ENCODE results near the gene EXOG.

DNA sequence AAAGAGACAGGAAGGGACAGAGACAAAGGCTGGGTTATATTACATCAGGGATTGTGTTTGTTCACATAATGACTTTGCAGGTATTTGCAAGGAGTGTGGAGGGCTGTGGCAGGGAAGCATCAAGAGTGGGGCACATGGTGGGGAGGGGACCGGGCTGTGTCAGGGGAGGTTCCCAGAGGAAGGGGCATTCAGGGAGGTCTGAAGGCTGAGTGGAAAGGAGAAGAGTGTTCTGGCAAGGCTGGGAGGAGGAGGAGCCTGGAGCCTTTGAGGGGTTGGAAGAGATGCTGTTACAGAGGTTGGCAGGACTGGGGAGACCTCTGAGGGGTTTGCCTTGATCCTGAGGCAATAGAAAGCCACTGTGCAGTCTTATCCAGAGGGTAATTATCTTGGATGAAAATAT, 49.4 kb downstream of the EXOG start:
- TF ChIP-seq, protein P1, sequence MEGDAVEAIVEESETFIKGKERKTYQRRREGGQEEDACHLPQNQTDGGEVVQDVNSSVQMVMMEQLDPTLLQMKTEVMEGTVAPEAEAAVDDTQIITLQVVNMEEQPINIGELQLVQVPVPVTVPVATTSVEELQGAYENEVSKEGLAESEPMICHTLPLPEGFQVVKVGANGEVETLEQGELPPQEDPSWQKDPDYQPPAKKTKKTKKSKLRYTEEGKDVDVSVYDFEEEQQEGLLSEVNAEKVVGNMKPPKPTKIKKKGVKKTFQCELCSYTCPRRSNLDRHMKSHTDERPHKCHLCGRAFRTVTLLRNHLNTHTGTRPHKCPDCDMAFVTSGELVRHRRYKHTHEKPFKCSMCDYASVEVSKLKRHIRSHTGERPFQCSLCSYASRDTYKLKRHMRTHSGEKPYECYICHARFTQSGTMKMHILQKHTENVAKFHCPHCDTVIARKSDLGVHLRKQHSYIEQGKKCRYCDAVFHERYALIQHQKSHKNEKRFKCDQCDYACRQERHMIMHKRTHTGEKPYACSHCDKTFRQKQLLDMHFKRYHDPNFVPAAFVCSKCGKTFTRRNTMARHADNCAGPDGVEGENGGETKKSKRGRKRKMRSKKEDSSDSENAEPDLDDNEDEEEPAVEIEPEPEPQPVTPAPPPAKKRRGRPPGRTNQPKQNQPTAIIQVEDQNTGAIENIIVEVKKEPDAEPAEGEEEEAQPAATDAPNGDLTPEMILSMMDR (IDR thresholded peaks at IDR 0.05; ENCODE audit: low read depth, low read length, poor library complexity, severe bottlenecking), result no peak
- no peak for TF ChIP-seq EZH2phosphoT487 (IDR thresholded peaks at IDR 0.05; ENCODE audit: borderline replicate concordance, low read length)

Measured in DOHH2 (cell line).